Thyroid gland (tissue), 4 donors: ENCODE data around the gene ETS1. TPM values are rescaled to one million over a fixed set of nuclear protein-coding genes. Genes with fewer than 3 reads are reported as not detected.
A peak's percentile ranks its signal among the peaks of the same experiment; 100 is the strongest.

Experiments
- DNase-seq, 2 donors: peaks; one replicate each; pipeline ENCODE4 v3.0.0-alpha.2; 2019
- H3K27ac ChIP-seq, 3 donors: fragments of 200-600 bp; sonication (generic); 1 replicate in 2 of 3; 2 replicates in 1 of 3; pipeline ENCODE4 v1.5.1; 2016 to 2019; ENCODE audit warnings: mild to moderate bottlenecking in 1 of 3, moderate library complexity in 1 of 3
- H3K27me3 ChIP-seq: fragments of 200-600 bp; sonication (generic); one replicate; pipeline ENCODE4 v1.5.1; 2019
- H3K36me3 ChIP-seq, 2 donors: fragments of 200-600 bp; sonication (generic); one replicate each; pipeline ENCODE4 v1.5.1; 2016 to 2019
- H3K4me1 ChIP-seq, 2 donors: fragments of 200-600 bp; sonication (generic); one replicate each; pipeline ENCODE4 v1.5.1; 2017 to 2019
- H3K4me3 ChIP-seq, 3 donors: fragments of 200-600 bp; sonication (generic); replicated peaks in 1 of 3; 1 replicate in 2 of 3; 2 replicates in 1 of 3; pipeline ENCODE4 v1.5.1; 2016; ENCODE audit warnings: mild to moderate bottlenecking in 1 of 3
- H3K9me3 ChIP-seq: fragments of 200-600 bp; sonication (generic); one replicate; pipeline ENCODE4 v1.5.1; 2017
- POLR2A ChIP-seq, 2 donors: fragments of 450-650 bp; IDR thresholded peaks; one replicate each; pipeline ENCODE4 v1.6.1; 2017; ENCODE audit warnings: antibody characterized with exemption in 2 of 2, mild to moderate bottlenecking in 2 of 2, moderate library complexity in 1 of 2
- WGBS, 2 donors: methylation state at CpG; one replicate each; pipeline ENCODE4 v1.1.5; 2017; 5-methylcytosine and 5-hydroxymethylcytosine counted together
- intact Hi-C: fragments of 100-400 bp; cut with DNase I; formaldehyde crosslinking; loops from one replicate; pipeline ENCODE4 v1.15.1; 2023
- total RNA-seq, 4 donors: library from RNA; depleted of rRNA; stranded (reverse); fragments of >200 nt; gene quantifications; one replicate each; pipeline ENCODE4 v1.2.3, GENCODE V29; 2016
- TF ChIP-seq, protein P1 (sequence below), 6 experiments: fragments of 200-600 bp in 3 of 6; fragments of 450-650 bp in 3 of 6; sonication (generic) in 3 of 6; IDR thresholded peaks; one replicate each; pipeline ENCODE4 v1.5.1; 2016 to 2019; ENCODE audit warnings: antibody characterized with exemption in 6 of 6, mild to moderate bottlenecking in 2 of 6, inconsistent platforms in 1 of 6, moderate library complexity in 1 of 6

The ETS1 gene
- total RNA-seq, 4 donors from 2014 or later: 38.4 to 79.4 (median 58.4) TPM

DNA sequence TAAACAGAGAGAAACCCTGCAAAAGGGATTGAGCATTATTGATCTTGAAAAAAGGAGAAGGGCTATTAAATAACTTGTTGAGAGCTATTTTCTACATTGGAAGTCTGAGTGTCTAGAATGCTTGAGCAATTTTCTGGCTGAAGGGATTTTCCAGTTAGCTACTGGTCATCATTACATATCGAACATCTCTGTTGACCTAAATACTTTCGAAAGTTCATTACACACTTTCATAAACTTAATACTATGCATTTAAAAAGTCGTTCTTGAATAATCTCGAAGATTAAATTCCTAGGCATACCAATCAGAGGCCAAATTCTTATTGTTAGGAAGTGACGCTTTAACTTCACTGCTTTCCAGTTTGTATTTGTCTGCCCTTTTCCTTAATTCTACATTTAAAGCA lies 13.7 kb downstream of the ETS1 start:
- TF ChIP-seq POLR2A (IDR thresholded peaks at IDR 0.05): no peak
- TF ChIP-seq, protein P1, sequence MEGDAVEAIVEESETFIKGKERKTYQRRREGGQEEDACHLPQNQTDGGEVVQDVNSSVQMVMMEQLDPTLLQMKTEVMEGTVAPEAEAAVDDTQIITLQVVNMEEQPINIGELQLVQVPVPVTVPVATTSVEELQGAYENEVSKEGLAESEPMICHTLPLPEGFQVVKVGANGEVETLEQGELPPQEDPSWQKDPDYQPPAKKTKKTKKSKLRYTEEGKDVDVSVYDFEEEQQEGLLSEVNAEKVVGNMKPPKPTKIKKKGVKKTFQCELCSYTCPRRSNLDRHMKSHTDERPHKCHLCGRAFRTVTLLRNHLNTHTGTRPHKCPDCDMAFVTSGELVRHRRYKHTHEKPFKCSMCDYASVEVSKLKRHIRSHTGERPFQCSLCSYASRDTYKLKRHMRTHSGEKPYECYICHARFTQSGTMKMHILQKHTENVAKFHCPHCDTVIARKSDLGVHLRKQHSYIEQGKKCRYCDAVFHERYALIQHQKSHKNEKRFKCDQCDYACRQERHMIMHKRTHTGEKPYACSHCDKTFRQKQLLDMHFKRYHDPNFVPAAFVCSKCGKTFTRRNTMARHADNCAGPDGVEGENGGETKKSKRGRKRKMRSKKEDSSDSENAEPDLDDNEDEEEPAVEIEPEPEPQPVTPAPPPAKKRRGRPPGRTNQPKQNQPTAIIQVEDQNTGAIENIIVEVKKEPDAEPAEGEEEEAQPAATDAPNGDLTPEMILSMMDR (IDR thresholded peaks at IDR 0.05): no peak
- Histone ChIP-seq H3K27ac (no peak overlapping the region), H3K4me3 (no peak overlapping the region), H3K36me3 (no peaks in the 10 kb centered on the region), H3K9me3 (no peaks in the 10 kb centered on the region), H3K4me1 (peaks cover 11 to 21% of the 10 kb centered on the region in 2 donors), H3K27me3 (no peaks in the 10 kb centered on the region)
- WGBS, 2 donors: 89 to 90% methylated on average over 5 of the region's 5 CpGs
- no peak for DNase-seq
- intact Hi-C loops: no loop called here

DNA sequence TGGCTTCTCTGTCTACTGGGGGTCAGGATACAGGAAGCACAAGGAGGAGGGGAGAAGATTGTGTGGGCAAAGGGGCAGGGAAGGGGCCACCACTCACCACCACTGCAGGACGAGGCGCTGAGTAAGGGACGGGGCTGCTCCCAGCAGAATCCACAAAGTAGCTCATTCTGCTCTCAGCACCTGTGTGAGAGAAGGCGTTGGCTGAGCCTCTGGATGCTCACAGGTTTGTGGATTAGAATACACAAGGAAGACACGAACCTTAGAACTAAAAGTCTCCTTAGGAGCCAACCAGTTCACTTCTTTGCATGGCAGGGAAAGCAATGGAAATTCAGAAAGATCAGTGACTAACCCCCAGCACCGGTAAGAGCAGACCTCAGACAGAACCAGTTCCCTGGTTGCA lies 14.4 kb downstream of the ETS1 start:
- Histone ChIP-seq H3K36me3 (no peaks in the 10 kb centered on the region), H3K9me3 (no peaks in the 10 kb centered on the region), H3K27ac (no peak overlapping the region), H3K4me3 (no peak overlapping the region), H3K4me1 (peaks cover 11 to 21% of the 10 kb centered on the region in 2 donors), H3K27me3 (no peaks in the 10 kb centered on the region)
- intact Hi-C loops: no loop called here
- no peak for DNase-seq
- WGBS, 2 donors: 83 to 87% methylated on average over 6 of the region's 6 CpGs
- TF ChIP-seq, protein P1 (IDR thresholded peaks at IDR 0.05): no peak
- no peak for TF ChIP-seq POLR2A (IDR thresholded peaks at IDR 0.05)

- 39 to 41% methylated on average over 7 of the region's 7 CpGs for WGBS, 2 donors
- Histone ChIP-seq H3K27me3 (no peaks in the 10 kb centered on the region), H3K4me1 (peaks cover under 1 to 8% of the 10 kb centered on the region in 2 donors), H3K4me3 (no peak overlapping the region), H3K36me3 (no peaks in the 10 kb centered on the region), H3K9me3 (no peaks in the 10 kb centered on the region), H3K27ac (peak overlapping the region in 1 of 3 donors; percentile 28)
- intact Hi-C loops: no loop called here
- DNase-seq: no peak
- TF ChIP-seq POLR2A (IDR thresholded peaks at IDR 0.05): no peak
- TF ChIP-seq, protein P1 (IDR thresholded peaks at IDR 0.05): no peak
Observed at GRCh38 chr11:128570632-128571031, 16.7 kb downstream of the ETS1 start.

DNA sequence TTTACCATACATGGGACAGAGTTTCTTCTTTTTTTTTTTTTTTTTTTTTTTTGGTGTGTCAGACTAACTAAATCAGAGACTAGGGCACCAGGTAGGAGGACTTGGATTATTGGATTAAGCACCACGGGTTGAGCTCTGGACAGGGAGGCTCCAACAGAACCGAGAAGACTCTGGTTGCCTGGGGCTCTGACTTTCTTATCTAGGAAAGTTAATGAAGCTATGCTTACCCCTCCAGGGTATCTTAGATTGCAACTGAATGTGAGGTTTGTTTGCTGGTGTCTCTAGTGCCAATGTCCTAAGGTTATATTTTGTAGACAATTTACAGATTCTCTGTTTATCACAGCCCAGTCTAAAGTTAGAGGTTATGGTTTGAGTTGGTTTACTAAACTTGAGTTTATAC lies 18.1 kb downstream of the ETS1 start:
- no peak overlapping the region for H3K27ac ChIP-seq
- no peaks in the 10 kb centered on the region for H3K36me3 ChIP-seq
- TF ChIP-seq, protein P1 (IDR thresholded peaks at IDR 0.05): no peak
- no peak for TF ChIP-seq POLR2A (IDR thresholded peaks at IDR 0.05)
- no peaks in the 10 kb centered on the region for H3K27me3 ChIP-seq
- no peak overlapping the region for H3K4me3 ChIP-seq
- 52 to 66% methylated on average over 2 of the region's 2 CpGs for WGBS, 2 donors
- no peak for DNase-seq
- no peaks in the 10 kb centered on the region for H3K9me3 ChIP-seq
- peaks cover 0 to 5% of the 10 kb centered on the region in 2 donors for H3K4me1 ChIP-seq
- intact Hi-C loops: no loop called here

DNA sequence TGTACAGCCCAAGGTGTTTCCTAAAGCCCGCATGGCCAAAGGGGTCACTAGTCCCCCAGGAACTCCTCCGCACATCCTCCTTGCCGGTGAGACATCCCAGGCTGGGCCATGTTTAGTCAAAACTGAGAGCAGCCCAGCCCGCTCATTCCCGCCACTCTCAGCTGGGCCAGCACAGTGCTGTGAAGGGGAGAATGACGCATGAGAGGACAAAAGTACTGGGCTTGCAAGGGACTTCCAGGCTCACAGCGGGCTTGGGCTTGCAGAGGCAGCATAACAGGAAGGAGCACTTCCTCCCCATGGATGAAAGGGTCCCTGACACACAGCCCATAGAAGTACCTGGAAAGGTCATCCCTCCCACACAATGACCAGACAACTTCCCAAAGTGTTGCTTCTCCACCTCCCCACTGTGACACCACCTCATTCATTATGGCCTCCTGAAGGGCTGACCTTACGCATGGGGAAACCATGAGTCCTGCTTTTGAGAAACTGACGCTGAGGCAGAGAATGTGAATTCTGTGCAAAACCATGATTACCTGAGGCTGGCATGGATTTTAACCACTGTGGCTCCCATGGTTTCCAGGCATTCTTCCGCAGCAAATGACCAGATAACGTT lies 19.1 kb downstream of the ETS1 start:
- Histone ChIP-seq H3K36me3 (no peaks in the 10 kb centered on the region), H3K9me3 (no peaks in the 10 kb centered on the region), H3K4me3 (no peak overlapping the region), H3K27me3 (no peaks in the 10 kb centered on the region), H3K4me1 (peaks cover 0 to 5% of the 10 kb centered on the region in 2 donors), H3K27ac (peak overlapping the region in 2 of 3 donors; percentile 28 to 62)
- DNase-seq: no peak
- TF ChIP-seq, protein P1 (IDR thresholded peaks at IDR 0.05): no peak
- TF ChIP-seq POLR2A (IDR thresholded peaks at IDR 0.05): no peak
- intact Hi-C loops: no loop called here
- 88% methylated on average over 9 to 11 of the region's 11 CpGs for whole genome bisulfite sequencing, 2 donors
